ENCODE results near the gene TRIP6. TPM values are rescaled to one million over a fixed set of nuclear protein-coding genes. Genes with fewer than 3 reads are reported as not detected.

The TRIP6 gene
- total RNA-seq, 1 experiment from 2014 or later = 3.2 TPM

- TF ChIP-seq CTCF (IDR thresholded peaks at IDR 0.05) = no peak
- no peak for TF ChIP-seq SIN3A (IDR thresholded peaks at IDR 0.05; ENCODE audit: borderline replicate concordance, insufficient read depth, low read depth, low read length)
- no peak for TF ChIP-seq TCF7L2 (IDR thresholded peaks at IDR 0.05; ENCODE audit: low read depth, low read length)
- TF ChIP-seq POLR2AphosphoS5 (IDR thresholded peaks at IDR 0.05; ENCODE audit: low read depth, low read length) = no peak
- no peak for TF ChIP-seq REST (IDR thresholded peaks at IDR 0.05; ENCODE audit: insufficient read depth in 1 of 2, low read depth in 2 of 2, low read length in 1 of 2)
- in situ Hi-C loops (cut with HindIII; ENCODE audit: low pct_unique_long_range_greater_than_20kb, low sequenced_read_pairs) (no loop called here), intact Hi-C loops (cut with micrococcal nuclease; ENCODE audit: unreplicated experiment) (no loop called here)
- DNase-seq (ENCODE audit: low read depth, low spot score) (no peak), ATAC-seq (no peak)
- CTCF ChIA-PET = no interaction called here
- no peak overlapping the region for H3K4me3 ChIP-seq (ENCODE audit: low read depth in 2 of 2, low read length in 2 of 2)
- BruUV-seq (replicated peaks) = no TSS peak
- peaks cover 2% of the 10 kb centered on the region; the same call in 1 of the 2 replicates for H3K36me3 ChIP-seq (ENCODE audit: control insufficient read depth, insufficient read depth, low read length)
- peaks cover 10% of the 10 kb centered on the region for H3K4me1 ChIP-seq (ENCODE audit: control insufficient read depth, insufficient read depth, low read length)
- H3K9me3 ChIP-seq (ENCODE audit: control insufficient read depth, insufficient read depth, low read depth, low read length) = no peaks in the 10 kb centered on the region
- no peaks in the 10 kb centered on the region for H3K27me3 ChIP-seq (ENCODE audit: control insufficient read depth, insufficient read depth, low read length)
- POLR2A ChIA-PET = no interaction called here
- no peak overlapping the region for H3K27ac ChIP-seq (ENCODE audit: low read length)
Measured at GRCh38 chr7:100863406-100863950, 3.7 kb upstream of the TRIP6 start.

- Histone ChIP-seq H3K27me3 (ENCODE audit: control insufficient read depth, insufficient read depth, low read length) (no peaks in the 10 kb centered on the region), H3K4me3 (ENCODE audit: low read depth in 2 of 2, low read length in 2 of 2) (no peak overlapping the region), H3K9me3 (ENCODE audit: control insufficient read depth, insufficient read depth, low read depth, low read length) (no peaks in the 10 kb centered on the region), H3K36me3 (ENCODE audit: control insufficient read depth, insufficient read depth, low read length) (peaks cover 2% of the 10 kb centered on the region; the same call in 1 of the 2 replicates), H3K4me1 (ENCODE audit: control insufficient read depth, insufficient read depth, low read length) (peaks cover 10% of the 10 kb centered on the region), H3K27ac (ENCODE audit: low read length) (no peak overlapping the region)
- ATAC-seq = no peak
- intact Hi-C loops (cut with micrococcal nuclease; ENCODE audit: unreplicated experiment) (no loop called here), in situ Hi-C loops (cut with HindIII; ENCODE audit: low pct_unique_long_range_greater_than_20kb, low sequenced_read_pairs) (no loop called here)
- no peak for TF ChIP-seq TCF7L2 (IDR thresholded peaks at IDR 0.05; ENCODE audit: low read depth, low read length)
- TF ChIP-seq CTCF (IDR thresholded peaks at IDR 0.05) = no peak
- no peak for TF ChIP-seq SIN3A (IDR thresholded peaks at IDR 0.05; ENCODE audit: borderline replicate concordance, insufficient read depth, low read depth, low read length)
- no peak for TF ChIP-seq REST (IDR thresholded peaks at IDR 0.05; ENCODE audit: insufficient read depth in 1 of 2, low read depth in 2 of 2, low read length in 1 of 2)
- no peak for TF ChIP-seq POLR2AphosphoS5 (IDR thresholded peaks at IDR 0.05; ENCODE audit: low read depth, low read length)
- no peak for DNase-seq (ENCODE audit: low read depth, low spot score)
- CTCF ChIA-PET = no interaction called here
- BruUV-seq (replicated peaks) = no TSS peak
- POLR2A ChIA-PET = no interaction called here
Measured at GRCh38 chr7:100864263-100864845, 2.8 kb upstream of the TRIP6 start.

Measured in Panc1 (cell line).